WTC11 (cell line): Measurements from ENCODE around the gene RPL10A. TPM values are rescaled to one million over a fixed set of nuclear protein-coding genes. Genes with fewer than 3 reads are reported as not detected.
A peak's percentile ranks its signal among the peaks of the same experiment; 100 is the strongest.

ENCODE experiments used
- ARID4B ChIP-seq: sonication (generic); formaldehyde crosslinking; IDR thresholded peaks from 2 replicates; pipeline ENCODE4 v1.8.0; 2023; ENCODE audit warnings: missing genetic modification reagents, mild to moderate bottlenecking, borderline replicate concordance
- CDX4 ChIP-seq: fragments of 250-450 bp; sonication (Bioruptor Pico); IDR thresholded peaks from 2 replicates; pipeline ENCODE4 v1.9.0; 2021; ENCODE audit warnings: moderate library complexity, mild to moderate bottlenecking, inconsistent platforms, borderline replicate concordance
- CREM ChIP-seq: sonication (generic); formaldehyde crosslinking; IDR thresholded peaks from 2 replicates; pipeline ENCODE4 v1.8.1; 2022; ENCODE audit warnings: mild to moderate bottlenecking, missing genetic modification reagents, moderate library complexity
- EMX1 ChIP-seq: fragments of 250-450 bp; sonication (Bioruptor Pico); IDR thresholded peaks from 2 replicates; pipeline ENCODE4 v1.8.0; 2021; ENCODE audit warnings: mild to moderate bottlenecking
- ERG ChIP-seq: fragments of 250-450 bp; sonication (Bioruptor Pico); IDR thresholded peaks from 2 replicates; pipeline ENCODE4 v1.8.0; 2021; ENCODE audit warnings: mild to moderate bottlenecking
- ETV6 ChIP-seq: sonication (generic); formaldehyde crosslinking; IDR thresholded peaks from 2 replicates; pipeline ENCODE4 v1.8.1; 2022; ENCODE audit warnings: mild to moderate bottlenecking, missing genetic modification reagents
- FOXP1 ChIP-seq: sonication (generic); formaldehyde crosslinking; IDR thresholded peaks from 2 replicates; pipeline ENCODE4 v1.8.0; 2022; ENCODE audit warnings: missing genetic modification reagents, mild to moderate bottlenecking, moderate library complexity, borderline replicate concordance
- GTF2I ChIP-seq: fragments of 250-450 bp; sonication (Bioruptor Pico); conservative IDR thresholded peaks from 2 replicates; pipeline ENCODE4 v1.4.0; 2021; ENCODE audit warnings: mild to moderate bottlenecking
- HMGA2 ChIP-seq: fragments of 250-450 bp; sonication (Bioruptor Pico); IDR thresholded peaks from 2 replicates; pipeline ENCODE4 v1.4.0; 2021; ENCODE audit warnings: mild to moderate bottlenecking, moderate library complexity
- HMGXB4 ChIP-seq: sonication (generic); formaldehyde crosslinking; IDR thresholded peaks from 2 replicates; pipeline ENCODE4 v1.8.1; 2023; ENCODE audit warnings: mild to moderate bottlenecking, moderate library complexity, missing genetic modification reagents
- IRF2 ChIP-seq: sonication (generic); formaldehyde crosslinking; IDR thresholded peaks from 2 replicates; pipeline ENCODE4 v1.8.0; 2022; ENCODE audit warnings: low read depth, missing genetic modification reagents, borderline replicate concordance
- JUN ChIP-seq: sonication (generic); formaldehyde crosslinking; IDR thresholded peaks from 2 replicates; pipeline ENCODE4 v1.8.0; 2023; ENCODE audit warnings: mild to moderate bottlenecking, missing genetic modification reagents
- MAX ChIP-seq: sonication (generic); formaldehyde crosslinking; IDR thresholded peaks from 2 replicates; pipeline ENCODE4 v1.8.0; 2022; ENCODE audit warnings: mild to moderate bottlenecking, missing genetic modification reagents
- MYBL2 ChIP-seq: sonication (generic); formaldehyde crosslinking; IDR thresholded peaks from 2 replicates; pipeline ENCODE4 v1.8.1; 2023; ENCODE audit warnings: mild to moderate bottlenecking, moderate library complexity, missing genetic modification reagents
- PRDM15 ChIP-seq: sonication (generic); formaldehyde crosslinking; IDR thresholded peaks from 2 replicates; pipeline ENCODE4 v1.8.0; 2022; ENCODE audit warnings: missing genetic modification reagents
- TEAD1 ChIP-seq: sonication (generic); formaldehyde crosslinking; IDR thresholded peaks from 2 replicates; pipeline ENCODE4 v1.8.0; 2022; ENCODE audit warnings: mild to moderate bottlenecking, missing genetic modification reagents
- TEAD4 ChIP-seq: sonication (generic); formaldehyde crosslinking; IDR thresholded peaks from 2 replicates; pipeline ENCODE4 v1.8.0; 2022; ENCODE audit warnings: mild to moderate bottlenecking, missing genetic modification reagents
- ZNF219 ChIP-seq: sonication (generic); formaldehyde crosslinking; IDR thresholded peaks from 2 replicates; pipeline ENCODE4 v1.8.0; 2023; ENCODE audit warnings: missing genetic modification reagents, mild to moderate bottlenecking, borderline replicate concordance
- ZNF232 ChIP-seq: sonication (generic); formaldehyde crosslinking; IDR thresholded peaks from 2 replicates; pipeline ENCODE4 v1.8.0; 2022; ENCODE audit warnings: mild to moderate bottlenecking, missing genetic modification reagents
- ZNF281 ChIP-seq: sonication (generic); formaldehyde crosslinking; IDR thresholded peaks from 2 replicates; pipeline ENCODE4 v1.8.0; 2023; ENCODE audit warnings: mild to moderate bottlenecking, missing genetic modification reagents
- ZNF423 ChIP-seq: fragments of 250-450 bp; sonication (Bioruptor Pico); IDR thresholded peaks from 2 replicates; pipeline ENCODE4 v2.1.2; 2022; ENCODE audit warnings: mild to moderate bottlenecking, moderate library complexity
- ZNF671 ChIP-seq: fragments of 250-450 bp; sonication (Bioruptor Pico); IDR thresholded peaks from 2 replicates; pipeline ENCODE4 v1.8.0; 2021; ENCODE audit warnings: mild to moderate bottlenecking
- total RNA-seq: library from RNA; stranded (reverse); gene quantifications from 3 replicates; pipeline ENCODE4 v1.2.3, GENCODE V29; 2021

Gene RPL10A
- total RNA-seq, 1 experiment from 2014 or later: 1,829 TPM

- no peak for TF ChIP-seq TEAD4 (CRISPR knock-in tag)
- peak; percentile 76 for TF ChIP-seq FOXP1 (CRISPR knock-in tag)
- TF ChIP-seq ZNF232 (CRISPR knock-in tag): 0 out of 2 replicates have a peak, but pooled peaks have one; percentile 20
- TF ChIP-seq IRF2 (CRISPR knock-in tag): 0 out of 2 replicates have a peak, but pooled peaks have one; percentile 33
- peak; percentile 83 for TF ChIP-seq HMGXB4 (CRISPR knock-in tag)
- TF ChIP-seq CREM (CRISPR knock-in tag): no peak; the same call in 1 of the 2 replicates
- peak; percentile 49; the same call in 1 of the 2 replicates for TF ChIP-seq JUN
- no peak for TF ChIP-seq HMGA2 (CRISPR knock-in tag)
- 0 out of 2 replicates have a peak, but pooled peaks have one; percentile 64 for TF ChIP-seq ZNF219
- no peak for TF ChIP-seq EMX1
- no peak for TF ChIP-seq ERG (CRISPR knock-in tag)
- peak; percentile 40; the same call in 1 of the 2 replicates for TF ChIP-seq MYBL2
- peak; percentile 48 for TF ChIP-seq MAX (CRISPR knock-in tag)
- TF ChIP-seq GTF2I (CRISPR knock-in tag): no peak
- TF ChIP-seq ZNF423 (CRISPR knock-in tag): peak; percentile 92
- no peak for TF ChIP-seq ZNF281 (CRISPR knock-in tag)
- no peak for TF ChIP-seq CDX4 (CRISPR knock-in tag)
- no peak for TF ChIP-seq ZNF671 (CRISPR knock-in tag)
- TF ChIP-seq PRDM15 (CRISPR knock-in tag): peak; percentile 90
- TF ChIP-seq ARID4B (CRISPR knock-in tag): peak; percentile 32; the same call in 1 of the 2 replicates
- TF ChIP-seq TEAD1 (CRISPR knock-in tag): 0 out of 2 replicates have a peak, but pooled peaks have one; percentile 72
- peak; percentile 73; the same call in 1 of the 2 replicates for TF ChIP-seq ETV6 (CRISPR knock-in tag)
Measured at GRCh38 chr6:35497571-35498421, 29.6 kb downstream of the RPL10A start (continued).
